SJCRH30 (cell line): Measurements from ENCODE around the gene COPE. TPM values are rescaled to one million over a fixed set of nuclear protein-coding genes. Genes with fewer than 3 reads are reported as not detected.
"Not testable (repeated sequence)": the region's sequence is repeated elsewhere in the genome, so short reads cannot be mapped to it uniquely, and the experiment has no call there.

Experiments used
- DNase-seq, 2 experiments: peaks; one replicate each; pipeline ENCODE4 v3.0.0-alpha.2; 2015 to 2020
- H3K27ac ChIP-seq: fragments of 250-450 bp; sonication (Bioruptor Pico); 2 replicates; pipeline ENCODE4 v1.5.1; 2020; ENCODE audit warnings: mild to moderate bottlenecking, moderate library complexity
- H3K27me3 ChIP-seq: fragments of 250-450 bp; sonication (Bioruptor Pico); 2 replicates; pipeline ENCODE4 v1.5.1; 2020; ENCODE audit warnings: mild to moderate bottlenecking, moderate library complexity
- H3K36me3 ChIP-seq: fragments of 250-450 bp; sonication (Bioruptor Pico); 2 replicates; pipeline ENCODE4 v1.5.1; 2020; ENCODE audit warnings: mild to moderate bottlenecking, moderate library complexity
- H3K4me1 ChIP-seq: fragments of 250-450 bp; sonication (Bioruptor Pico); 2 replicates; pipeline ENCODE4 v1.5.1; 2020; ENCODE audit warnings: mild to moderate bottlenecking, moderate library complexity
- H3K4me3 ChIP-seq: fragments of 250-450 bp; sonication (Bioruptor Pico); 2 replicates; pipeline ENCODE4 v1.5.1; 2020; ENCODE audit warnings: mild to moderate bottlenecking, moderate library complexity
- H3K9me3 ChIP-seq: fragments of 250-450 bp; sonication (Bioruptor Pico); replicated peaks from 2 replicates; pipeline ENCODE4 v1.5.1; 2020; ENCODE audit warnings: mild to moderate bottlenecking, moderate library complexity
- total RNA-seq: library from RNA; depleted of rRNA; stranded (reverse); fragments of >200 nt; shearing (Covaris generic); gene quantifications from 2 replicates; pipeline ENCODE4 v1.2.3, GENCODE V29; 2014

COPE gene
- total RNA-seq, 1 experiment from 2014 or later, result 120 TPM

DNA sequence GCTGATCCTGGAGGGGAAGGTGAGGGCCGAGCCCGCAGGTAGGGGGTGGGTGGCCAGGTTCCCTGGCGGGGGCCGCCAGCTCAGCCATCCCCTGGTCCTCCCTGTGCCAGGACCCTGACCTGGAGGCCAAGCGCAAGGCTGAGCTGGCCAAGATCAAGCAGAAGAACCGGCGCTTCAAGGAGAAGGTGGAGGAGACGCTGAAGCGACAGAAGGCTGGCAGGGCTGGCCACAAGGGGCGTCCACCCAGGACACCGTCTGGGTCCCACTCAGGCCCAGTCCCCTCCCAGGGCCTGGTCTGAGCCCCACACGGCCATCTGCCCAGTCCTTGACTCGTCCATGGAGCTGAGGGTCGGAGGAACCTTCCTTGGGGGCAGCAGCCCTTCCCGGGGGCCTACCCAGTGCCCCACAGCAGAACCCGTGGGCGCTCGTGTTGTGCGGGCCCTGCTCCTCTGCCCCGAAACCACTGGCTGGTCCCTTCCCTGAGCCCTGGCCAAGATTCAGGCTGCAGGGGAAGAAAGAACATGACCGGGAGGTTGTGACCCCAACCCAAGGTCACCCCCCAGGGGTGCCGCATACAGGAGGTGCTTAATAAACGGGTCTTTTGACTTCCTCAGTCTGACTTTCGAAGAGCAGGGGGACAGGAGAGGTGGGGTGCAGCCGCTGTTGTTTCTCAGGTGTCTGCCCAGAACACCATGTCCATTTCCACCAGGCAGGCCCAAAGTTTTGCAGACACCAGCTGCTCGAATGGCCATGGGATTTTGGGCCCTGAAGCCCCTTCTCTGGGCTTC, 9.0 kb upstream of the COPE start:
- Histone ChIP-seq H3K4me3 (no peak overlapping the region), H3K4me1 (no peaks in the 10 kb centered on the region), H3K27ac (no peak overlapping the region), H3K27me3 (no peaks in the 10 kb centered on the region), H3K36me3 (peaks cover 31% of the 10 kb centered on the region), H3K9me3 (no peaks in the 10 kb centered on the region)
- DNase-seq, result no peak

DNA sequence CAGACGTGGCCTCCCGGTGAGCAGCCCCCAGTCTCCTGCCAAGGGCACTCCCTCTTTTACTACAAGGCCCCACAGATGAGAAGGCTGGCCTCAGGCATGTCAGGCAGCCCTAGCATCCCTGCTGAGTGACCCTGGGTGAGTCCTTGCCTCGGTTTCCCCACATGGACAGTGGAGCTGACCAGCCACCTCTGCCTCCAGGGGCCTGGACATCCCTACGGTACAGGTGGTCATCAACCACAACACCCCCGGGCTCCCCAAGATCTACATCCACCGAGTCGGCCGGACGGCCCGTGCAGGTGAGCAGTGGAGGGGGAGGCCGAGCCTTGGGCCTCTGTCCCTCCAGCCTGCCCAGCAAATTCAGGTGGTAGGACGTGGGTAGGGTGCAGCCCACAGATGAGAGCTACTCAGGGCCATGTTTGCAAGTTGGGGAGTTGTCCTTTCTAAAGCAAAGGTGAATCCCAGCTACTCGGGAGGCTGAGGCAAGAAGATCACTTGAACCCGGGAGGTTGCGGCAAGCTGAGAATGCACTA, 5.6 kb upstream of the COPE start:
- Histone ChIP-seq H3K27ac (no peak overlapping the region), H3K27me3 (no peaks in the 10 kb centered on the region), H3K9me3 (no peaks in the 10 kb centered on the region), H3K4me1 (no peaks in the 10 kb centered on the region), H3K4me3 (no peak overlapping the region), H3K36me3 (peaks cover 26% of the 10 kb centered on the region)
- DNase-seq, result no peak

DNA sequence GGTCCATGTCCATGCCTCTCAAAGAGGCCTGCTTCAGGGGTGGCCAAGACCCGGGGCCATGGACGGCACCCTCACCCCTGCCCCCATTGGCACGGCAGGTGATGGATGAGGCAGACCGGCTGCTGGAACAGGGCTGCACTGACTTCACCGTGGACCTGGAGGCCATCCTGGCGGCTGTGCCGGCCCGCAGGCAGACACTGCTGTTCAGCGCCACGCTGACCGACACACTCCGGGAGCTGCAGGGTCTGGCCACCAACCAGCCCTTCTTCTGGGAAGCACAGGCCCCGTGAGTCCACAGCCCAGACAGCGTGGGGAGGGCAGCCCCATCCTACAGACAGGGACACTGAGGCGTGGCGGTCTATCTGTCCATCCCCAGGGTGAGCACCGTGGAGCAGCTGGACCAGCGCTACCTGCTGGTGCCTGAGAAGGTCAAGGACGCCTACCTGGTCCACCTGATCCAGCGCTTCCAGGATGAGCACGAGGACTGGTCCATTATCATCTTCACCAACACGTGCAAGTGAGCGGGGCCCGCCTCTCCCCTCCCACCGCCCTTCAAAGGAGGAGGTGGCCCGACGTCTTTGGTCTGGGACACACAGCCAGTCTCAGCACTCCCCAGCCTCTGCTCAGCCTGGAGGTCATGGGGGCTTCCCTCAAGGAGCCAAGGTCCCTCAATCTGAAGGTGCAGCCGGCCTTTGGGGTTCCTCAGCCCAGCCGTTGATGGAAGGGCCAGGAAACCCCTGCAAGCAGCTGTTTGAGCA, 3.2 kb upstream of the COPE start:
- Histone ChIP-seq H3K9me3 (no peaks in the 10 kb centered on the region), H3K36me3 (peaks cover 21% of the 10 kb centered on the region), H3K27ac (no peak overlapping the region), H3K4me1 (no peaks in the 10 kb centered on the region), H3K4me3 (no peak overlapping the region), H3K27me3 (no peaks in the 10 kb centered on the region)
- DNase-seq, result no peak

DNA sequence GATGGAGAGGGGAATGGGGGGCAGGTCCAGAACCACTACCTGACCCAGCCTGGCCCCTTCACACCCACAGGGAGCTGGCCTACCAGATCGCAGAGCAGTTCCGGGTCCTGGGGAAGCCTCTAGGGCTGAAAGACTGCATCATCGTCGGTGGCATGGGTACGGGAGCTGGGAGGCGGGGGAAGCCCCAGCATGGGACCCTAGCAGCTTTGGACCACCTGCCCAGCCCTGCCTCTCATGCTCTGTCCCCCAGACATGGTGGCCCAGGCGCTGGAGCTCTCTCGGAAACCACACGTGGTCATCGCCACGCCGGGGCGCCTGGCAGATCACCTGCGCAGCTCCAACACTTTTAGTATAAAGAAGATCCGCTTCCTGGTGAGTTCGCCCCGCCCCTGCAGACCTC, 2.4 kb upstream of the COPE start:
- no peak overlapping the region for H3K4me3 ChIP-seq
- H3K27ac ChIP-seq, result no peak overlapping the region
- H3K9me3 ChIP-seq, result no peaks in the 10 kb centered on the region
- no peak for DNase-seq
- H3K27me3 ChIP-seq, result no peaks in the 10 kb centered on the region
- H3K36me3 ChIP-seq, result peaks cover 18% of the 10 kb centered on the region
- no peaks in the 10 kb centered on the region for H3K4me1 ChIP-seq

DNA sequence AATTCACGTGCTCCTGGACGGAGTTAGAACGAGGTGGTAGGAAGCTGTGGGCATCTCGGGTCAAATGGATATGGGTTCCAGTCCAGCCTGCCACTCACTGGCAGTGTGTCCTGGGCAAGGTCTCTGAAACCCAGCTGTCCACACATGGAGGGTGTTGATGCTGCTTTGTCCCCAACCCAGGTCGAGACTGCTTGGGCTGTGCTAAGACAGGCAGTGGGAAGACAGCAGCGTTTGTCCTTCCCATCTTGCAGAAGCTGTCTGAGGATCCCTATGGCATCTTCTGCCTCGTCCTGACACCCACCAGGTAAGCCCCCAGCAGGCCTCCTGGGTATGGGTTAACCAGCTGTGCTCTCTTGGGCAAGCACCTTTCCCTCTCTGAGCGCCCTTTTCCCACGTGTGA, 1.2 kb upstream of the COPE start:
- Histone ChIP-seq H3K9me3 (no peaks in the 10 kb centered on the region), H3K4me1 (no peaks in the 10 kb centered on the region), H3K4me3 (peak overlapping the region; percentile 84), H3K27me3 (no peaks in the 10 kb centered on the region), H3K36me3 (peaks cover 9% of the 10 kb centered on the region), H3K27ac (no peak overlapping the region)
- no peak for DNase-seq

DNA sequence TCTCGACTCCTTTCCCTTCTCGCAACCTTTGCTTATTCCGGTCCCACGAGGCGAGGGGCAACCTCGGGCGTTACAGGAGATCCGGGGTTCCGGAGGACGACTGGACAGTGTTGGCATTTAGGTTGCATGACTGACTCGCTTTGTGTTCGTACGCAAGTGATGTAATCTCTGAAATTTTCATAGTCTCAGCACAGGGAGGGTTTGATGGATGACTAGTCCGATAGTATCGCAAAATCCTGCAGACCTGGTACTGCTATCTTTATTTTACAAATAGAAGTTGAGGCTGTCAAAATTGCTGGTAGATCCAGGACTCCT, 670 bp upstream of the COPE start:
- Histone ChIP-seq H3K27ac (peak overlapping the region; percentile 35), H3K4me1 (no peaks in the 10 kb centered on the region), H3K9me3 (no peaks in the 10 kb centered on the region), H3K36me3 (peaks cover 3% of the 10 kb centered on the region), H3K27me3 (no peaks in the 10 kb centered on the region), H3K4me3 (peak overlapping the region; percentile 84)
- no peak for DNase-seq

DNA sequence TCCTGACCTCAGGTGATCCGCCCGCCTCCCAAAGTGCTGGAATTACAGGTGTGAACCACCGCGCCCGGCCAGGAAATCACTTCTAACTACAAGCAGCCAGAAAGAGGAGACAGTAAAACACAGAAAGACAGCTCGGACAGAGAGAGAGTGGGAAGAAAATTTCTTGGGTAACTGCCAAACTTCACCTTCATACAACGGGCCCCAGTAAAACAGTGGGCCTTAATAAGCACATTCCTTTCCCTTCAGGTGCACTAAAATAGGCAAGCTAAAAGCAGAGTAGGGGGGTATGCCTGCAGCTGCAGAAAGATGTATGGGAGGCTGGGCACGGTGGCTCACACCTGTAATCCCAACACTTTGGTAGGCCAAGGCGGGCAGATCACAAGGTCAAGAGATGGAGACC, 1.6 kb downstream of the COPE start:
- H3K36me3 ChIP-seq, H3K4me1 ChIP-seq, H3K27ac ChIP-seq, DNase-seq, H3K4me3 ChIP-seq, H3K27me3 ChIP-seq, H3K9me3 ChIP-seq: not testable (repeated sequence)

DNA sequence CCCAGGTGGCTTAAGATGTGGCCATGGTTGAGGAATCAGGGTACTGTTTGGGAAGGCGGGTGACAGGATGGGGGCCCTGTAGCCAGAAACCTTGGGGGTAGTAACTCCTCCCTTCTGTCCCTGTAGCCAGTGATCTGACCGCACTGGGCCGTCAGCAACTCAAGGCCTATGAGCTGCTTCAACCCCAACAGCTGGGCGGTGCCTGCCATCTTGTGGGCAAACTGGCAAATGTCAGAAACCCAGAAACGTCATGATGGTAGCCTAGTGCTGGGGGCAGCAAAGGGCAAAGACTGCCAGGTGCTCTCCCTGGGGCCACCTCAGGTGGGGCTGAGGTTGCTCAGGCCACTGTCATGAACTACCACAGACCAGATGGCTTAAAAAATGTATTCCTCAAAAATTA, 3.5 kb downstream of the COPE start:
- peak; percentile 56 to 68 for DNase-seq
- H3K4me3 ChIP-seq, result no peak overlapping the region
- H3K27me3 ChIP-seq, result no peaks in the 10 kb centered on the region
- peaks cover 10% of the 10 kb centered on the region; the same call in 1 of the 2 replicates for H3K36me3 ChIP-seq
- no peak overlapping the region for H3K27ac ChIP-seq
- H3K9me3 ChIP-seq, result no peaks in the 10 kb centered on the region
- H3K4me1 ChIP-seq, result no peaks in the 10 kb centered on the region

DNA sequence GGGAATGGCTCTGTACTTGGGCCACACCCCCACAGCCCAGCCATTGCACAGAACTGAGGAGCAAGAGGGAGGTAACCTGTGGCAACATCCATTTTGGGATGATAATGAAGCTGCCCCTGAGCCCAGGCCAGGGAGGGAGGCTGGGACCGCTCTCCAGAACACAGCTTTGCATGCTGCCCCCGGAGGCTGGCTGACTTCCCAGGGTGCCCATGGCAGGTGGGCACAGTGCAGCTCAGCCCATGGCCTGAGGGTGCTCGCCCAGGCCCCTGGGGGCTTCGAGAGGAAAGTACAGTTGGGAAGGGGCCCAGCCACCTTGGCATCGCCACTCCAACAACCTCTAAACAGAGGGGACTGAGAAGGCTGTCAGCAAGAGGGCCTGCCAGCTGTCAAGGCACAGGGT, 5.7 kb downstream of the COPE start:
- H3K4me3 ChIP-seq, result no peak overlapping the region
- H3K4me1 ChIP-seq, result no peaks in the 10 kb centered on the region
- H3K27ac ChIP-seq, result no peak overlapping the region
- peaks cover 11% of the 10 kb centered on the region; the same call in 1 of the 2 replicates for H3K36me3 ChIP-seq
- H3K9me3 ChIP-seq, result no peaks in the 10 kb centered on the region
- H3K27me3 ChIP-seq, result no peaks in the 10 kb centered on the region
- DNase-seq, result no peak

DNA sequence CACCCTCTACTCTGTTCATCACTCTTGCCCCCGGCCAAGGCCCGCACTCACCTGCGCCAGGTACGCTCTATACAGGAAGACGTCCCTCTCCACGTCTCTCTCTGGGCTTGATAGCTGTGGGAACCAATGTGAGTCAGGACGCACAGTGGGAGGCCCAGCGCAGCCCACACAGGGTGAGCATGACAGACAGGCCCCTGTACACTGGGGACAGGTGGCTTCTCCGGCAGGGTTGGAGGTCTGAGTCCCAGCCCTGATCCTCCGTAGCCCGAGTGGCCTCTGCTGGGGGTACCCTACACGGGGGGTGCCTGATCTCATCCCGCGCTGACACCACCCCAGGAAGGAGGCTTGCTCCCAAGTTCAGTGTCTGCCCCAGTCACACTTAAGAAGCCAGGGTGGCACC, 6.3 kb downstream of the COPE start:
- Histone ChIP-seq H3K9me3 (no peaks in the 10 kb centered on the region), H3K4me1 (no peaks in the 10 kb centered on the region), H3K27me3 (no peaks in the 10 kb centered on the region), H3K27ac (no peak overlapping the region), H3K36me3 (peaks cover 11% of the 10 kb centered on the region; the same call in 1 of the 2 replicates), H3K4me3 (no peak overlapping the region)
- DNase-seq, result no peak

DNA sequence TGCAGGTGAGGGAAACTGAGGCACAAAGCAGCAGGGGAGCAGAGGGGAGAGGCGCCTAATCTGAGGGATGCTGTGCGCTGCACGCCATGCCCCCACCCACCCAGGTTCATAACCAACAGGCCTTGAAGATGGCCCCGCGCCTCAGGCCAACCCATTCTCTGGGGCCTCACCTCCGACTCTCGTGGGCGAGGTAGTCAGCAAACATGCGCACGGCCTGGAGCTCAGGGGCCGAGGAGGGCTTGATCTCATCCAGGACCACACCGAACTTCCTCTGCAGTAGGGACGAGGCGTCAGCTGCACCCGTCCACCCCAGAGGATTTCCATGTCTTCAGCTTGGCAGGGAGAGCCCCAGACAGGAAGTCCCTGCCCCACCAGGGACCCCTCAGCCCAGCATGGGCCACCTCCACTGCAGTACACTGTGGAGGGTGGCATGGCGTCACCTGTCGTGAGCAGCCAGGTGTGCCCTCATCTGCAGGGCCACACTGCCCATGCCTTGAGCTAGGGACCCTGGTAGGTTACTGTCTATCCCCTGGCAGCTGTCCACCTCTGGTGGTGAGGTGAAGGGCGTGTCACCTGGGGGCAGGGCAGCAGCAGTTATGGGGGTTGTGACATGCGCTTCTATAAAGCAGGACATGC, 8.3 kb downstream of the COPE start:
- Histone ChIP-seq H3K36me3 (peaks cover 11% of the 10 kb centered on the region; the same call in 1 of the 2 replicates), H3K27me3 (no peaks in the 10 kb centered on the region), H3K4me1 (no peaks in the 10 kb centered on the region), H3K27ac (no peak overlapping the region), H3K4me3 (no peak overlapping the region), H3K9me3 (no peaks in the 10 kb centered on the region)
- DNase-seq, result no peak

DNA sequence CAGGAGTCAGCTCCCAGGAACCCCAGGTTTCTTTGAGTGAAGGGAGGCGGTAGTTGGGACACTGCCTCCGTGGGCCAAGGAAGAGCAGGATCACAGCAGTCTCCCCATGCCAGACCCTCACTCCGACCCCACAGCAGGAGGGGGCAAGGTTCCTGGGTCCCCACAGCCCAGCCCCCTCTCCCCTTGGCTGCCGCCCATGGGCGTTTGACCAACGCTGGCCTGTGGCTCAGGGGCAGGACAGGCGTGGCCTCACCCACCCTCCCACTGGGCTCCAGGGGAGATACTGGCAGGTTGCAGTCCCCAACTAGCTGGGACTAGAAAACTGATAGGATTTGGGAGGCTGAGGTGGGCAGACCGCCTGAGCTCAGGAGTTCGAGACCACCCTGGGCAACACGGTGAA, 9.2 kb downstream of the COPE start:
- no peak for DNase-seq
- H3K4me1 ChIP-seq, result no peaks in the 10 kb centered on the region
- H3K4me3 ChIP-seq, result no peak overlapping the region
- H3K36me3 ChIP-seq, result peaks cover 11% of the 10 kb centered on the region; the same call in 1 of the 2 replicates
- H3K9me3 ChIP-seq, result no peaks in the 10 kb centered on the region
- H3K27ac ChIP-seq, result no peak overlapping the region
- H3K27me3 ChIP-seq, result no peaks in the 10 kb centered on the region

DNA sequence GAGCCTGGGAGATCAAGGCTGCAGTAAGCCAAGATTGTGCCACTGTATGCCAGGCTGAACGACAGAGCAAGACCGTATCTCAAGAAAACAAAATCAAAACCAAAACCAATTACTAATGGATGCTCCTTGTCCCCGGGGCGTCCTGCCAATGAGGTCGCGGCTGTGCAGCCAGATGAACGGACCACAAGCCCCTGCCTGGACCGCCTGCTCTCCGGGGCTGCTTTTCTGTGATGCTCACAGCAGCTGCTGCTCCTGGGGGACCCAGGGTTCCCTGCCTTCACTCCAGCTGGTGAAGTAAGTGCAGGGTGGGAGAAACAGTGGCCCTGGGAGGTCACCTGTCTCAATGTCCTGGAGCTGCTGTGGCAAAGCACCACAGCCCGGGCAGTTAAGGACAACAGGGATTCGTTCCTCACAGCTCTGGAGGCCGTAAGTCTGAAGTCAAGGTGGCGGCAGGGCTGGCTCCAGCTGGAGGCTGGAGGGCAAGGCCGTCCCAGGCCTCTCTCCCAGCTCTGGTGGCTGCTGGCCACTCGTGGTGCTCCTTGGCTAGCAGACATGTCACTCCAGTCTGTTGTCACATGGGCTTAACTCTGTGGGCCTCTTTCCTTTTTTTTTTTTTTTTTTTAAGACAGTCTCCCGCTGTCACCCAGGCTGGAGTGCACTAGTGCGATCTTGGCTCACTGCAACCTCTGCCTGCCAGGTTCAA, 10.1 kb downstream of the COPE start:
- H3K4me3 ChIP-seq, result no peak overlapping the region
- no peaks in the 10 kb centered on the region for H3K9me3 ChIP-seq
- no peaks in the 10 kb centered on the region for H3K27me3 ChIP-seq
- no peak for DNase-seq
- no peaks in the 10 kb centered on the region for H3K4me1 ChIP-seq
- peaks cover 11% of the 10 kb centered on the region; the same call in 1 of the 2 replicates for H3K36me3 ChIP-seq
- no peak overlapping the region for H3K27ac ChIP-seq

DNA sequence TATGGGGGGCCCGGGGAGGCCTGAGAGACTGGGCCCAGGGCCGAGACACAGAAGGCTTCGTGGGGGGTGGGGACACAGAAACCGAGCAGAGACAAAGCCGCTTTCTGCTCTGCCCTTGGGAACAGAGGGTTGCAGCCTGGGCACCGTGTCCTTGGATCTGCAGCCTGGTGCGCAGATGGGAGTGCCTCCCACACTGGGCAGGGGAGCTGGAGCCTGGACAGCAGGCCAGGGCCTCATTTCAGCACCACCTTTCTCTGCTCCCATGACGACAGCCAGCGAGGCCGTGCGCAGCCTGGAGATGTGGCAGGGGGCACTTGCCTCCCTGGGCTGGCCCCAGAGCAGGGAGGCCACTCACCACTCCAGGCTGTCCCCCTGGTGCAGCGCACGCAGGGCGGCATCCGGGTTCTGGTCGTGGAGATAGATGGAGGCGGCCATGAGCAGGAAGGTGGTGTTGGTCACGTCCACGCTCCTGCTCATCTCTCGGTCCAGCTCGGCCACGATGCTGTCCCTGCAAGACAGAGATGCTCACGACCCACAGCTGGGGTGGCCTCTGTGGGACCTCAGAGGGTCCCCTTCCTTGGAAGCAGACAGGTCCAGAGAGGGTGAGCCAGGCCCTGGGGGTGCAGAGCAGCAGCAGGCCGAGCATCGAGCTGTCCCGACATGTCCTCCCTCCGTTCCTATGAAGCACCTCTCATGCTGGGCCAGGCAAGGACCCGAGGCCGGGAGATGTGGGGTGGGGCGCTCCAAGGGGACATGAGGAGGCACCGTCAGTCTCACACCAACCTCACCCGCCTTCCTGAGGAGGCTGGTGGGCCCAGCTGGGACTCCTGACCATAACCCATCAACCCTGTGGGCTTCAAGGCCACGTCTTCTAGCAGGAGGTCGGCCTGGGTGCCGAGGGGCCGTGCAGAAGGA, 12.3 kb downstream of the COPE start:
- peaks cover 2% of the 10 kb centered on the region; the same call in 1 of the 2 replicates for H3K36me3 ChIP-seq
- H3K27me3 ChIP-seq, result no peaks in the 10 kb centered on the region
- H3K27ac ChIP-seq, result no peak overlapping the region
- H3K4me1 ChIP-seq, result no peaks in the 10 kb centered on the region
- no peaks in the 10 kb centered on the region for H3K9me3 ChIP-seq
- DNase-seq, result no peak
- no peak overlapping the region for H3K4me3 ChIP-seq
